ENCODE data around the gene KCNE1.

Gene KCNE1

DNA sequence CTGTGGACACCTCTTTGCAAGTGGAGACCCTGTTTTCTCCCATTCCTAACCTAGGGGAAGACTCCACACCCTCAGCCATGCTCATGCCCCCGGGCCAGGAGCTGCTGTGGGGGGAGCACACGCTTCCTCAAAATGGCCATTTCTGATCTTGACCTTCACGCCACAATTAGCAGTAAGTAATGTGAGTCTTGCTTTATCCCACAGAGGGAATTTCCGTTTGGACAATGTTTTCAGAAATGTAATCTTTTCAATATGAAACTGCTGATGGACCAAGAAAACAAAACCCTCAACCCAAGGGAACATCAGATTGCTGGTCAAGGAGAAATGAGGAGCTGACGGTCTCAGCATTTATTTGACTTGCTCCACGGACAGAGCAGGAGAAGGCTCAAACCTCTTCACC is 8.3 kb upstream of the KCNE1 start:
- TF ChIP-seq, protein P1, sequence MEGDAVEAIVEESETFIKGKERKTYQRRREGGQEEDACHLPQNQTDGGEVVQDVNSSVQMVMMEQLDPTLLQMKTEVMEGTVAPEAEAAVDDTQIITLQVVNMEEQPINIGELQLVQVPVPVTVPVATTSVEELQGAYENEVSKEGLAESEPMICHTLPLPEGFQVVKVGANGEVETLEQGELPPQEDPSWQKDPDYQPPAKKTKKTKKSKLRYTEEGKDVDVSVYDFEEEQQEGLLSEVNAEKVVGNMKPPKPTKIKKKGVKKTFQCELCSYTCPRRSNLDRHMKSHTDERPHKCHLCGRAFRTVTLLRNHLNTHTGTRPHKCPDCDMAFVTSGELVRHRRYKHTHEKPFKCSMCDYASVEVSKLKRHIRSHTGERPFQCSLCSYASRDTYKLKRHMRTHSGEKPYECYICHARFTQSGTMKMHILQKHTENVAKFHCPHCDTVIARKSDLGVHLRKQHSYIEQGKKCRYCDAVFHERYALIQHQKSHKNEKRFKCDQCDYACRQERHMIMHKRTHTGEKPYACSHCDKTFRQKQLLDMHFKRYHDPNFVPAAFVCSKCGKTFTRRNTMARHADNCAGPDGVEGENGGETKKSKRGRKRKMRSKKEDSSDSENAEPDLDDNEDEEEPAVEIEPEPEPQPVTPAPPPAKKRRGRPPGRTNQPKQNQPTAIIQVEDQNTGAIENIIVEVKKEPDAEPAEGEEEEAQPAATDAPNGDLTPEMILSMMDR (conservative IDR thresholded peaks at IDR 0.05; ENCODE audit: low read length) = no peak
- no peak for DNase-seq (ENCODE audit: low read depth)

DNA sequence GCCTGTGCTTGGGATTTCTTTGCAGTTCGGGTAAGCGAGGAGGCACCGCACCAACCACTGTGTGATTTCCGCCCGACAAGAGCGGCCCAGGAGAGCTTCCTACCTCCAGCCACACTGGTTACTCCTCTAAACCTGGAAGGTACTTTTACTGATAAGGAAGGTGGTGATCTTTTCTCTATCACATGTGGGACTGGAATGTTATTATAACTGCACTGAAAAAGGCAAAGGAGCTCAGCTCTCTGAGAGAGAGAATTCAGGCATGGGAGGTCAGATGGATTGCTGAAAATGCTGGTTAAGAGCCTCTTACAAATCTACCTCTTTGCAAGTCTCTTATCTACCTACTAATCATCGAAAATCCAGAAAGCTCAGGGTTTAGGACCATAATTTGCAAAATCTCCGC is 7.7 kb upstream of the KCNE1 start:
- no peak overlapping the region for H3K4me3 ChIP-seq (ENCODE audit: low read length)
- no peak for DNase-seq (ENCODE audit: low read depth)
- TF ChIP-seq, protein P1 (conservative IDR thresholded peaks at IDR 0.05; ENCODE audit: low read length) = no peak

More for the DNA sequence above, 8.3 kb upstream of the KCNE1 start:
- no peak overlapping the region for H3K4me3 ChIP-seq (ENCODE audit: low read length)

DNA sequence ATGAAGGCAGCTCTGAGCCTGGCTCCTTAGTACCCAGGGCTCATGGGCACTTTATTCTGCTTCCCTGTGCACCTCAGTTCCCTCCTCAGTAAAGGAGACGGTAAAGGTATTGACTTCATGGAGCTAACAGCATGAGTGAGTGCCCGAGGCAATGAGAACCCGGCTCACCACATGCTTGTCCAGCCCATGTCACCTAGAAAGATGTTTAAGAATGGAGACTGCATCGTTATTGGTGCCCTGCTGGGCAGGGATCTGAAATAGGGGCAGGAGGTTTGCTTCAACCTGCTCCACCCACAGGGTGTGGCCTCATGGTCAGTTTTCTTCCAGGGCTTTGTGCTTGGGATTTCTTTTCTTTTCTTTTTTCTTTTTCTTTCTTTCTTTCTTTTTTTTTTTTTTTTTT is 7.0 kb upstream of the KCNE1 start:
- no peak overlapping the region for H3K4me3 ChIP-seq (ENCODE audit: low read length)

DNA sequence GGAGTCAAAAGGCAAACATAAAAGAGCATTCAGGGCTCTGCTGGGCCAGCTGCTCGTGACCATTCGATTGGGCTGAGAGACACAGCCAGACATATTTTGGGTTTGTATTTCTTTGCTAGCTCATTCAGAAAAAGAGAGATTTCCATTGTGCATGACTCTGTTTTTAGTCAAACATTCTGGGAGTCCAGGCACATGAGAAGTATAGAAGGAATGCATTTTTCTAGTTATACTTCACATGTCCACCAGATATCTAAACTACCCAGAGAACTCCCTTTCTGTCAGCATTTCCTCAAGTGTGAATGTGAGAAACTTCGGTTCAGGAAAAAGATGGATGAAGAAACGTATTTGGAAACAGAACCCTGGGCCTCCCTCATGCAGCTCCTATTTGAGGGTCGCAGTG is 6.3 kb upstream of the KCNE1 start:
- no peak for DNase-seq (ENCODE audit: low read depth)
- no peak overlapping the region for H3K4me3 ChIP-seq (ENCODE audit: low read length)
- TF ChIP-seq, protein P1 (conservative IDR thresholded peaks at IDR 0.05; ENCODE audit: low read length) = no peak

More for the DNA sequence above, 7.0 kb upstream of the KCNE1 start:
- TF ChIP-seq, protein P1 (conservative IDR thresholded peaks at IDR 0.05; ENCODE audit: low read length) = no peak
- DNase-seq (ENCODE audit: low read depth) = no peak

DNA sequence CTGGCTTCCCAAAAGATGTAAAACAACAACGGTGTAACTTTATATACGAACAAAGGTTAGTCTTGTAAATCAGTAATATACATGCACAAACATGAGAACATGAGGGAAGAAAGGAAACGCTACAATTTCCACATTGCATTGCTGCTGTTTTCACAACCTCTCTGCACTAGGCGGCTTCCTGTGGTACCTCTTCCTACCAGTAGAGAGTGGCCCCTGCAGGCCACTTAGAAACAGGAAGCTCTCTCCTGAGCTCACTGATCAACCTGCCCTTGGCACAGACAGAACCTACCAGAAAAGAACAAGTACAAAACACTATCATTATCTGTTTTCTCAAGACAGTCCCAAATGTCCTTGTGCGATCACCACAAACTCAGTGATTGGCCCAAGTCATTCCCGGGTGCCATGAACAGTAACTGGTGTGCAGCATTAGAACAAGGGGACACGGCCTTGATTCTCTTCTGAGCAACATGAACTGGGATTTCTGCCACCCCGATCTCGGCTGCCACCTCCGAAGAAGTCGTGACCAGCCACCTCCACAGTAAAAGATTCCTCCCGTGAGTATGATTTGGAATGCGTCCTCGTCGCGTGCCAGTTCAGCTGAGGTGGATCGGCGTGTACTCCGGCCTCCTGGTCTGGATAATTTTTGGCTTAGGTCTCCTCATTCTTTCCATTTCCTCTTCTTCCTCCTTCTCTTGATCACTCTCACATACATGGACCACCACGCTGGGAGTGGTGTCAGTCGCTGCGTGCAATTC is 5.7 kb upstream of the KCNE1 start:
- TF ChIP-seq, protein P1 (conservative IDR thresholded peaks at IDR 0.05; ENCODE audit: low read length) = peak; percentile 25; the same call in 1 of the 2 replicates
- H3K4me3 ChIP-seq (ENCODE audit: low read length) = no peak overlapping the region
- DNase-seq (ENCODE audit: low read depth) = no peak

DNA sequence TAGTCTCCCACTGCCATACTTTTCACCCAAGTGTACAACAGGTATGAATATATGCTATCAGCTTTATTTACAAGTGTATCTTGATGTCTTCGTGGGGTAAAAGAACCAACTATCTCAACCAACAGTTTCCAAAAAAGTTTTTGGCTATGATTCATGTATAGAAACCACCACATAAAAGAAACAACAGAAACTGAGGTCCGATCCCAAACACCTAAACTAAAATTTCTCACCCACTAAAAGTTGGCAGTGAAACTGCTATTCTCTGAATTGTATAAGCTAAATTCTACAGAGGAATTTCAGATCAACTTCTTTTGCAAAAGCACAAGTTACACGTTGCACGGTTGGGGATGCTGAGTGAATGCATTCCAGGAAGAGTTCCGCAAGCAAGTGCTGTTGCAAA is 5.0 kb upstream of the KCNE1 start:
- H3K4me3 ChIP-seq (ENCODE audit: low read length) = no peak overlapping the region
- no peak for DNase-seq (ENCODE audit: low read depth)
- TF ChIP-seq, protein P1 (conservative IDR thresholded peaks at IDR 0.05; ENCODE audit: low read length) = no peak

DNA sequence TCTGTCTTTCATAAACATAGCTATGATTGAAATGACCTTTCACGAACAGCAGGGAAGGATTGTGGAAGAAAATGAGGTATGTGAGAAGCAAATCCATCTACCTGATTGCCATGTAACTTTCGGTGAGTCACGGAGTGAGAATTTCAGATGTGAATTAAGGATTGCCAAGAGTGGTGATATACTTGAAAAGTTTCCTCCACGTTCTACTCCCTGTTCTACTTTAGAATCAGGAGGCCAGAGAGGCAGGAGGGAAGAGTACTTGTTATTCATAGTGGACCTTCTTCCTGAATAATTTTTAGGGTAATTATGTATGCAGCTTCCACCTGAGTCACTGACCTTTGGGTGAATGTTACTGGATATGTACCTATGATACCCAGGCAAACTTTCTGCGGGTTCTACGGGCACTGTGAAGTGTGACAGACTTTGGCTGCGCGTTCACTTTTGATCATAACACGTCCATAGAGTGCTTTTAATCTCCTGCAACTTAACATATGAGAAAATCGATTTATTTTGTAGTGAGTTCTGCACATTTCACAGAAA is 2.6 kb upstream of the KCNE1 start:
- H3K4me3 ChIP-seq (ENCODE audit: low read length) = no peak overlapping the region
- TF ChIP-seq, protein P1 (conservative IDR thresholded peaks at IDR 0.05; ENCODE audit: low read length) = no peak
- DNase-seq (ENCODE audit: low read depth) = no peak

Measured in AG10803 (cell line).